Measurements from ENCODE around the gene KLHL8. TPM values are rescaled to one million over a fixed set of nuclear protein-coding genes. Genes with fewer than 3 reads are reported as not detected.

The KLHL8 gene
- total RNA-seq = 21.4 TPM

DNA sequence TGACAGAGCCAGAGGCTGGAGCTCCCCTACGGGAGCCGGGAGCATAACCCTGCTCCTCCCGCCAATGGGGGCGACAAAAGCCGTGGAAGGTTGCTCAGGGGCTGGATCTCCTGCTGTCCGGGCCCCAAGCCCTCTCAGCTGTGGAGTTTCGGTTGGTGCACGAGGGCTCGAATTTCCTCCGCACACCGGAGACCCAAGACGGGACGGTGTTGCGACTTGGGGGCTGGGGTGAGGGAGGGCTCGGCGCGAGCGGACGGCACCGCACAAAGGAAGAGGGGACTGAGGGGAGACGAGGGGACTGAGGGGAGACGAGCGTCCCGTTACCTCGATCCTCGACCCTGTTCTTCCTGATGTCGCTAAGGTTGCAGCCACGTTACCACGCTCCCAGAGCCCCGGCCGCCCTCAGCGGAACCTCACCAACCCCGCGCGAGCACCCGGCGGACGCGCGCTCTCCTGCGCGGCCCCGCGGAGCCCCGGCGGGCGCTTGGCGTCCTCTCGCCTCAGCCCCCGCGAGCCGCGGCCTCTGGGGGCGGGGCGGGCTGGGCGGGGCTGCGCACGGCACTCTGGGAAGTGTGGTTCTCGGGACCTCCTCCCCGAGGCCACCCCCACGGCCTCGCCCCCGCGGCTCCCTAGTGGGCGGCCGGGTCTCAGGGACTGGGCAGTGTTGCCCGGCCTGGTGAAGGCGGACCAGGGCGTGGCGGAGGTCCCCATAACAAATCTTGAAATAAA, at the start of gene KLHL8:
Gene KLHL8 (minus strand): TSS at position 525 of the 729 bp plus-strand sequence. CDS start 25,079 bp downstream, outside the sequence.
- DNase-seq = peak; percentile 74

DNA sequence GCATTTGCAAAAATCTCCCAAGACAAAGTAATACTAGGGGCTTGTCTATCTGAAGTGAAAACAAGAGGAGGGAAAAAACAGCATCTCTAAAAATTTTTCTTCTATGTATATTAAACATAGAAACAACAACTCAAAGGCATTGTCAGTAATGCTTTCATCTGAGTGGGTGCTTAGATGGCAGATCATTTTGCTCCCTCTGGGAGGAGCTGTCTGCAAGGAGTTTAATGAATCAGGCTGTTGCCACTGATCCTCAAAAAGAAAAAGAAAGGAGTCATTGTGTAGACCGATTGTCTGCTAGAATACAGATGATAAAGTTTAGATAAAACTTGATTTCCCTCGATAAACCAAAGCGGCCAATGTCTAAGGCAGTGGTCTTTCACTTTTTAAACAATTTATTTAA, 49.7 kb upstream of the KLHL8 start:
- DNase-seq = no peak

DNA sequence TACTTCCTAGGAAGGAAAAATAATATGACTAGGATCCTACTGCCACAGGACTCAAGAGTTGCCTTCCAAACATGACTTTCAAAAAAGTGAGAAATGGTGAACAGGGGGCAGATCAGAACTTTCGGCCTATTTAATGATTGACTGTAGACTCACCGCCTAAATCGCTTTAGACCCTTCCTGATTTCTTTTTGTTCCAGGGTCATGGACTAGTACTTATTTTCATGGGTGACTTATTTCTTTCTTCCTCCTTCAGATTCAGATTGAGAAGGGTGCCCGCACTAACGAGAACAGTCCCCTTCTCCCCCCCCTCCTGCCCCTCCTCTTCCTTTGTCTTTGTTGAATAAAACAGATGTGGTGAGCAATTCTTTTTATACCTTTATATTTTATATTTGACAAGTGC, 48.0 kb upstream of the KLHL8 start:
- no peak for DNase-seq

DNA sequence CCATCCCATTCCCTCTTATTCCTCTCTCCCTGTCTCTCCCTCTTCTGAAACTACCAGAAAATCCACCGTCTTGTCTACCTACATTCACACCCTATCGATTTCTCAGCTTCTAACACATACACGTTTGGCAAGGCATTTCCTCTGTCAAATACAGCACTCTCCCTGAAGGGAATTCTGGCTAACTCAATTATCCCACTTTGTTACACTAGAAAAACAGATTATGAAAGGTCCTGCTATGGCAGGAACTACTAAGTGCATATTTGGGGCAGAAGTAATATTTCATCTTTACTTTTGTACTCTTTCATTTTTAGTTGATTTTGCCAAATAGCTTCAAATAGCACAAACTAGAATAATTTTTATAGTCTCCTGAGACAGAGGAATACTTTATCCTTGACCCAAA, 46.6 kb upstream of the KLHL8 start:
- no peak for DNase-seq

DNA sequence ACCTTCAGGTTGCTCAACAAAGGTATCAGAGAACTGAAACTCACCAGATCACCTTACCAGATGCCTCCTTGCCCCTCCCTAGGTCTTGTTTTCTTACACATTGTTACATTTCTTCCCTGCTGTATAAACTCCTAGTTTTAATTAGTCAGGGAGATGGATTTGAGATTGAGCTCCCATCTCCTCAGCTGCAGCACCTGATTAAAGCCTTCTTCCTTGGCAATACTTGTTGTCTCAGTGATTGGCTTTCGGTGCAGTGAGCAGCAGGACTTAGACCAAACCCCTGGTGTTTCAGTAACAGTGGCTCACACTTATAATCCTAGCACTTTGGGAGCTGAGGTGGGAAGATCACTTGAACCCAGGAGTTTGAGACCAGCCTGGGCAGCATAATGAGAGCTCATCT, 42.5 kb upstream of the KLHL8 start:
- DNase-seq = no peak

DNA sequence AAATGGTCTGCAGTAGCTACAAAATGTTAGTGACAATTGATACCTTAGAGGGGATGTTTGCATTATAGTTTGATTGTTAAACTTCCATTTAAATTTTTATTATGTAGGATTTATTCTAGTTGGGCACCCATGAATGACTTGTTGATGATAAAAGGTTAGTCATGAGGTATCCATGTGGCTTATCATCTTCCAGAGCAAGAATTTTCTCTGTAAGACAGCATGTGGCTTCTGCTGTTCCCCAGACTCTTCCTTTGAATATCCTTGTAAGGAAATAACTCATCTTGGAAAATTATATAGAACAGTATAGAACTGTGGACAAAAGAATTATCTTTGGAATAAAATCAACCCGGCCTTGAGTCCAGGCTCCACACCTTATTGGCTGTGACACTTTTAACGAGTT, 40.1 kb upstream of the KLHL8 start:
- DNase-seq = no peak

DNA sequence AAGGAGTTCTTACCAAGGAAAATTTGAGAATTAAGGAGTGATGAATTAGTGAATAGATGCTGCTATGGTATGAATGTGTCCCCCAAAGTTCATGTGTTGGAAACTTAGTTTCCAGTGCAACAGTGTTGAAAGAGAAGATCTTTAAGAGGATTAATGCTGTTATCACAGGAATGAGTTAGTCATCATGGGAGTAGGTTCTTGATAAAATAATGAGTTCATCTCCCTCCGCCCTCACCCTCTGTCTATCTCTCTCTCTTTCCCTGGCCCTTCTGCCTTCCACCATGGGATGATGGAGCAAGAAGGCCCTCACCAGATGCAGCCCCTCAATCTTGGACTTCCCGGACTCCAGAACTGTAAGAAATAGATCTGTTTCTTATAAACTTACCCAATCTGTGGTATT, 38.3 kb upstream of the KLHL8 start:
- no peak for DNase-seq

DNA sequence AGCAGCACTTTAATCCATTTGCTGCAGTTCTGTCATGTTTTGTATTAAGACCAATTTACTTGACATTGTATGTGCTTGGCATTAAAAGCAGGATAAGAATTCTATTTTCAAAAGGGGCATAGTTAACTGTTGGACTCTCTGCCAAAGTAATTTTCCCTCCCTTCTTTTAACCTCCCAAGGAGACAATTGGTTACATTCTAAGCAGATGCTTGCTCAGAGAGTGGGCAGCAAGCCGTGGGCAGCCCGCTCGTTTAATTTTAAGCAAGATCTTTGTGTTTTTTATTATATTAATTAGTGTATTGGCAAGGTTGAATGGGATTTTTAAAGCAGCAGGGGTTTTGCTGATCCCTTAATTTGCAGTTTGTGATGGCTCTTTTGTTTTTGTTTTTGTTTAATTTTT, 37.1 kb upstream of the KLHL8 start:
- no peak for DNase-seq

DNA sequence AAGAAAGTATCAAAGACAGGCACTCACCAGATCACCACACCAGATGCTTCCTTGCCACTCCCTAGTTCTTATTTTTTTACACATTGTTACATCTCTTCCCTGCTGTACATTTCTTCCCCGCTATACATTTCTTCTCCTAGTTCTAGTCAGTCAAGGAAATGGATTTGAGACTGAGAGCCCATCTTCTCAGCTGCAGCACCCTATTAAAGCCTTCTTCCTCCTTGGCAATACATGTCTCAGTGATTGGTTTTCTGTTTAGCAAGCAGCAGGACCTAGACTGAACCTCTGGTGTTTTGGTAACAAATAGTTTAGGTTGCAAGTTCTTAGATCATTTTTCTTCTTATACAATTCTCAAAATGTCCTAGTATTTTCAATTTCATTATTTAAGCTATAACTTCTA, 35.3 kb upstream of the KLHL8 start:
- DNase-seq = no peak

DNA sequence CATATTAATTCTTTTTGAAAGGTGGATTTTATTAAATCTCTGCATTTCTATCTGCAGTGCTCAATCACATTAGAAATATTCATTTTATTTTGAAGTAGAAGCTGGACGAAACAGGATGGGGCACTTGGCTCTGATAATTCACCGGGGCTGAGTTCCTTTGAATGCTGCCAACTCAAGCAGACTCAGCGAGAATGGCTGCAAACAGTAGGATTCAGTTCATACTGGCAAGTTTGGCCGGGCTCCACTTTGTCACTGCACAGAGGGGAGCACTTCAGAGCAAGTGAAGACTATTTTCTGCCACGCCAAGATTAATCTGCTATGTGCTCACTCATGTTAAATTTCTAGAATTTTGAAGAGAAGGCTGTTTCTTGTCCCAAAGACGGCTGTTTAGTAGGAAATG, 30.7 kb upstream of the KLHL8 start:
- no peak for DNase-seq

DNA sequence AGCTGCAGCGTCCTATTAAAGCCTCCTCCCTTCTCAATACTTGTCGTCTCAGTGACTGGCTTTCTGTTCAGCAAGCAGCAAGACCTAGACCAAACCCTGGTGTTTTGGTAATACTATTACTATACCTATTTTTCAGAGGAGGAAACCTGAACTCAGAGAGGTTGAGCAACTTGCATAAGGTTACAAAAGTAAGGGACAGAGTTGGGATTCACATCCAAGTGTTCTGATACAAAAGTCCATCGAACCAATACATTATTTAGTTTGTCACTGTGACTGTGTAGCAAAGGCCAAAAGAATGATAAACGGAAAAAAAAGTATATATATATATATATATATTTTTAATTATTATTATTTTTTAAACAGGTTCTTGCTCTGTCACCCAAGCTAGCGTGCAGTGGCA, 29.9 kb upstream of the KLHL8 start:
- no peak for DNase-seq

DNA sequence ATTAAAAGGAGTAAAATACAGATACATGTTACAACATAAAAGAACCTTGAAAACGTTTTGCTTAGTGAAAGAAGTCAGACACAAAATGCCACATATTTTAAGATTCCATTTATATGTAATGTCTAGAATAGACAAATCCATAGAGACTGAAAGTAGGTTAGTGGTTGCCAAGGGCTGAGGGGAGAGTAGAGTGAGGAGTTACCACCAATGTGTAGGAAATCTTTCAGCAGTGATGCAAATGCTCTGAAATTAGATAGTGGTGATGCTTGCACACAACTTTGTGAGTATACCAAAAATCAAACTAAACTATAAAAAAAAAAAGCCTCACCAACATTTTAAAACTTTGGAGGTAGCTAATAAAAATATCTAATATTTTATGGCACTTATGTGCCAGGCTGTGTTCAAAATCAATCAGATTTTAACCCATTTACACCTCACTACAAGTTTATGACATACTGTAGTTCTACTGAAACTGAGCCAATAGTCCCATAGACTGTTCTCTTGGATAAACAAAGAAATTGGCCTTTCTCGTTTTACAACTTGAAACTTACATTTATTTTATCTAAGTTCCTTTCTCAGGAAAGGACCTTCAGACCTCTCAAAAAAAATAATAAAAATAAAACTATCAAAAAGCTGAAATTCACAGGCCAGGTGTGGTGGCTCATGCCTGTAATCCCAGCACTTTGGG, 29.1 kb upstream of the KLHL8 start:
- DNase-seq = no peak

DNA sequence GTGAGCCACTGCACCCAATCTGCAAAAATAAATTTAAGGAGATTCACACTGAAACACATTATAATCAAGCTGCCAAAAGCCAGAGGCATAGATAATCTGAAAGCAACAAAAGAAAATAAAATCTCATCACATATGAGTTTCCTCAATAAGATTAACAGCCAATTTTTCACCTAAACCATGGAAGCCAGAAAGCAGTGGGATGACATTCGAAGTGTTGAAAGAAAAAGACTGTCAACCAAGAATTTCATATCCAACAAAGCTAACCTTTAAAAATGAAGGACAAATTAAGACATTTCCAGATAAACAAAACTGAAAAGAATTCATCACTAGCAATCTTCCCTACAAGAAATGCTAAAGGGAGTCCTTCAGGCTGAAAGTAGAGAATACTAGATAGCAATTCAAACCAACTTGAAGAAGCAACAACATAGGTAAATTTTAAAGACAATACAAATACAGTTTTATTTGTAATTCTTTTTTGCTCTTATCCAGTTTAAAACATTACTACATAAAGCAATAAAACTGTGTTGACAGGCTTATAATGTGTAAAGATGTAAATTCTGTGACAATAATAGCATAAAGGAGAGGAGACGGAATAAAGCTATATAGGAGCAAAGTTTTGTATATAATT, 23.1 kb upstream of the KLHL8 start:
- DNase-seq = no peak

DNA sequence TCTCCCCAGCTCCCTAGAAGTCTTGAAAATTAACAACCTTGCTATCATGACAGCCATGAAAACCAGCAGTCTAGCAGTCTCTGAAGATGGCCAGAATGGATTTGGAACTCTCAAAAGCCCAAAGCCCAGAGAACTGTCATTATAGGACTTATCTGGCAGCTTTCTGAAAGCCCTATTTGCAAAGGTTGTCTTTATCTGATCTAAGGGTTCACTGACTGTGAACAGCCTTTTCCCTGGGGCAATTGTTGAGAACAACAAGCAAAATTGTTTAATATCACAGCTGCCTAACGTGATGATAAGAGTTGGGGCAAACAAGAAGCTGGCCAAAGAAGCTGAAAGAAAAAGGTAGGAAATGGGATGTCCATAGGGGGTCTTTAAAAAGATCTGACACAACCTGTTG, 20.9 kb upstream of the KLHL8 start:
- no peak for DNase-seq

DNA sequence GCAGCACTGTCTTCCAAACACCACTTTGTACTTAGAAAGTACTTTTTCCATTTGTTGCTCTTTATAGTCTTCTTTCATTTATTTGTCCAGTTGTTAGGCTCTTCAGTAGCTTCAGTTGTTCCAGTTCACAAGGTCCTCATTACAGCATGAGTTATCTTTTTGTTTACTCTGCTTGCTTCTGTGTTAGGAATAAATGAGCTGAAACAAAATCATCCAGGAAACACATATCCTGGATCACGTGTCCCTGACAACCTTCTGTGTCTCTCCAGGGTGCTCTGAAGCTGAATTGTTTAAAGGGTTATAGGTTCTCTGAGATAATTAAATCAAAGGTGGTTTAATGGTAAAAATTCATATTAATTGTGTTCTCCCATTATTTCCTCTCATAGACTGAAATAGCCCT, 19.9 kb upstream of the KLHL8 start:
- no peak for DNase-seq

DNA sequence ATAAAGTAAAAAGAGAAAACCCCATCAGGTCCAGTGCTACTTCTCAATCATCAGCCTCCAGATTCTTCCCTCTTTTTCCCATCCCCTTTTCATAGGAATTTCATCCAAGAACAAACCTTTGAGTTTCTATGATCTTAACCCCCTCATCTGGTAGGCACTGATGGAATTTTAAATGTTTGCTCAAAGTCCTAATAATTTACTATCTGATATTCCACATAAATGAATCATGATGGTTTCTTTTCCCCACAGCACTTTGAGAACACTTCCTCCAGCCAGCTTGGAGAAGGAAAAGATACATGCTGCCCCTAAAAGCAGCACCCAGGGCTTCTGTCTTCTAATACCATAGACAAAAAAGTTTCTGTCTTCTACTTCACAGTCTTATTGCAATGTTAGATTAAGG, 19.4 kb upstream of the KLHL8 start:
- no peak for DNase-seq

DNA sequence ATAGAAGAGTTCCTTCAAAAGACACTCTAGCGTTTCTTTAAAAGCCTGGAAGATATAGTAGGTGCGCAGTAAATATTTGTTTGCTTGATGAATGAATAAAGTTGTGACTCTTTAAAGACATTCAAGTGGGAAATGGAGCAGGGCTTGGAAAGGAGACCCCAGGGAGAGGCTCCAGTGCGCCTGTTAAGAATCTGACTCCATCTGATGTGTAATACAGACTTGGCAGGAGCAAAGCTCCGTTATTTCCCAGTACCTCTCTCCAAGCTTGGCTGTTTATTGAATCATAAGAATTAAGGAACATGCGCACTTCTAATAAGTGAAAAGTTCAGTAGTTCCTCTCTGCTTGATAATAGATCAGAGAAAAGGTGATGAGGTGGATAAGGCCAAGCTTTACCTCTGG, 18.8 kb upstream of the KLHL8 start:
- no peak for DNase-seq

DNA sequence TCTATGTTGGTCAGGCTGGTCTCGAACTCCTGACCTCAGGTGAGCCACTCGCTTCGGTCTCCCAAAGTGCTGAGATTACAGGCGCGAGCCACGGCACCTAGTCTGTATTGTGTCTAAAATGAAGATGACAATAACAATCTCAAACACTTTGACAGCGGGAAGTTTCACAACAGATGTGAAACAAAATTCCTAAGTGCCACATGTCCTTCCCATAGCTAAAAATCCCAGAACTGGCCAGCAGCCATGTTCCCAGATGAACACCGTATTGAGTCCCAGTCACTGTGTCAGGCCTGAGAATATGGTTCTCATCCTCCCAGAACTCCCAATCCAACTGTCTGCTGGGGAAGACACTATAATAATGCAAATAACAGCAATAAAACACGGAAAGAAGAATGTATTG, 16.4 kb upstream of the KLHL8 start:
- peak; percentile 39 for DNase-seq

DNA sequence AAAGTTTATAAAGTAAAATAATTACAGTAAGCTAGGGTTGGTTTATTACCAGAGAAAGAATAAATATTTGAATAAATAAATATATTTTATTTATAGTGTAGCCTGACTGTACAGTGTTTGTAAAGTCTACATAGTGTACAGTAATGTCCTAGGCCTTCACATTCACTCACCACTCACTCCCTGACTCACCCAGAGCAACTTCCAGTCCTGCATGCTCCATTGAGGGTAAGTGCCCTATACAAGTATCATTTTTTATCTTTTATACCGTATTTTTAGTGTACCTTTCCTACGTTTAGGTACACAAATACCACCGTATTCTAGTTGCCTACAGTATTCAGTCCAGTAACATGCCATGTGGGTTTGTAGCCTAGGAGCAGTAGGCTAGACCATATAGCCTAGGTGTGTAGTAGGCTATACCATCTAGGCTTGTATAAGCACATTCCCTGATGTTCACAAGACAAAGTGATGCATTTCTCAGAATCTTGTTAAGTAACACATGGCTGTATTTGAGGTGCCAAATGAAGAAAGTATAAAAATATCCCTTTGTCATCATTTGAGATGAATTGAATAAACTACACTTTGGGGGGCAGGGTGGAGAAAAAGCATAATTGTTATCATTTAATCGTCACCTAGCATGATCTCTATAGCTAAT, 14.7 kb upstream of the KLHL8 start:
- no peak for DNase-seq

DNA sequence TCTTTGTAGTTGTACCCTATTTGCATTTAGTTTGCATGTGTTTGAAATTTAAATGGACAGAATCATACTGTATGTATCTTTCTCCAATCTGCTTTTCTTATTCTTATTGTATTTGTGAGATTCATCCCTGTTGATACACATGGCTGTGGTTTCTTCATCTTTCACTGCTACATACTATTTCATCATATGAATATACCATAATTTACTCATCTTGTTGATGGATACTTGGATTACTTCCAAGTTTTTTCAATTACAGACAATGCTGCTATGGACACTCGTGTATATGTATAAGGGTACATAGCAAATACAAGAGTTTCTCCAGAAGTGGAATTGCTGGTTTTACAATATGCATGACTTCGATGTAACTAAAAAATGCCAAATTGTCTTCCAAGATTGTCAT, 11.8 kb upstream of the KLHL8 start:
- no peak for DNase-seq

DNA sequence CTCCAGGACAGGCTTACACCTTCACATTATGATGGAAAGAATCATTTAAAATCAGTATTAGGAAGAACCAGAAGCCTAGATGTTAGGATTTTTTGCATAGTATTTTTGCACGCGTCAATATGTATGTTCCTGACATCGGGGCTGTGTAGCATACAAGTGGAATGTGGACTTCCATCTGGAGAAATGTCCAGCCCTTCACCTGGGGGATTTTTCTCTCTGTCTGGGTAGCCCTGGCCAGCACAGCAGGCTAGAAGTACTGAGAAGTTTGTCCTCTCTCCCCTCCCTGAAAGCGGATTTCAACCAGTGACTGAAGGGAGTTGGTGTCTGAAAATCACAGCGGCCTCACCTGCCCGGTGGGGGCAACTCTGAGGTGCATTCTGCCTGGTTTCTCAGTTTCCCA, 10.4 kb upstream of the KLHL8 start:
- no peak for DNase-seq

DNA sequence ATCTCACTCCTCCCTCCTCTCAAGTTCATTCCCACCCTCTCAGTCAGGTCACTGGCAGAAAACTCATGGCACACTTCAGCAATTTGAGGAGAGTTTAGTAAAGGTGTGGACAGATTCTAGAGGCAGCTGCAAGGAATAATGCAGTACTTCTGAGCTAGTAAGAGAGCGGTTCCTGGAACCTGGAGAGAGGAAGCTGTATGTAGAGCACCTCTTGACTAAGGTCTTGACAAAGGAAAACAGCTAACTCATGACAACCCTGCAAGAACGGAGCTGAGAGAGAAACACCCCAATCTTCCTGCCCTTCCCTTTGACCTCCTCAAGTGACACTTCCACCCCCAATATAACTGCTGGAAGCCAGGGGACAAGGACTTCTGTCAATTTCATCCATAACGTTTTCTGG, 9.6 kb upstream of the KLHL8 start:
- no peak for DNase-seq

DNA sequence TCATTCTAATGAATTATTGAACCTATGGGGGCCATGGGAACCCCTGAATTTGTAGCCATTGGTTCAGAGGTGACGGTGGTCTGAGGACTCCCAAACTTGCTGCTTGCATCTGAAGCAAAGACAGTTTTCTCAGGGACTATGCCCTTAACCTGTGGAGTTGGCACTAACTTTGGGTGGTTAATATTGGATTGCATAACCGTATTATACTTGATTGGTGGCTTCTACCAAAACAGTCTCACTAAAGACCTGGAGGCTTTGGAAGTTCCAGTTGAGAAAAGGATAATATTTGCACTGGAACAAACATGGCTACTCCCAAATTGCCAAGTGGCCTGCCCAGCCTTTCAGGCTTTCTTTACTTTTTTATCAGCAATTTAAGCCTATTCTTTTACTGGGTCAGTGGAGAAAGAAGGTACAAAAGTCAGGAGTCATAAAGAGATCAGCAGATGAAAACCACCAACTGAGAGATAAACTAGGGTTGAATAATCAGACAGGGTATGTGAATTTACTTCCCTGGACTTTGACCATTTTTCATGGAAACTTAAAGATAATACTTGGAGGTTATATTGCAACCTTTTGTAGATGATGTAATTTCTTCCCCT, 7.9 kb upstream of the KLHL8 start:
- no peak for DNase-seq

Data from skin of body (tissue), 2 donors.